Osteoblast (primary cell): ENCODE results near the gene PARD3. TPM values are rescaled to one million over a fixed set of nuclear protein-coding genes. Genes with fewer than 3 reads are reported as not detected.

Experiments used
- DNase-seq: peaks from one replicate; pipeline ENCODE4 v3.0.0; 2011; ENCODE audit warnings: low spot score, mixed read lengths; ENCODE audit not compliant: insufficient read length; ENCODE audit errors: missing footprints
- H2AFZ ChIP-seq: 2 replicates; pipeline ENCODE4 v1.6.0; 2011; ENCODE audit warnings: mild to moderate bottlenecking, low read length
- H3K27ac ChIP-seq: 2 replicates; pipeline ENCODE4 v1.5.1; 2011; ENCODE audit warnings: mild to moderate bottlenecking, low read depth, low read length, moderate library complexity
- H3K27me3 ChIP-seq: 2 replicates; pipeline ENCODE4 v1.6.0; 2012; ENCODE audit warnings: mild to moderate bottlenecking, control low read depth, inconsistent platforms, low read length, moderate library complexity; ENCODE audit not compliant: insufficient read depth
- H3K36me3 ChIP-seq: 2 replicates; pipeline ENCODE4 v1.5.1; 2011; ENCODE audit warnings: mild to moderate bottlenecking, low read length, control low read depth, moderate library complexity; ENCODE audit not compliant: insufficient read depth
- H3K4me1 ChIP-seq: 2 replicates; pipeline ENCODE4 v1.5.1; 2011; ENCODE audit warnings: mild to moderate bottlenecking, low read length, control low read depth, moderate library complexity; ENCODE audit not compliant: insufficient read depth
- H3K4me2 ChIP-seq: 2 replicates; pipeline ENCODE4 v1.6.0; 2011; ENCODE audit warnings: mild to moderate bottlenecking, low read length; ENCODE audit not compliant: insufficient read depth
- H3K4me3 ChIP-seq: fragments of 200-600 bp; sonication (generic); 3 replicates; pipeline ENCODE4 v1.5.1; 2012; ENCODE audit warnings: mild to moderate bottlenecking, low read length, inconsistent platforms; ENCODE audit not compliant: insufficient read depth
- H3K79me2 ChIP-seq: 2 replicates; pipeline ENCODE4 v1.6.0; 2012; ENCODE audit warnings: mild to moderate bottlenecking, low read length, control low read depth, inconsistent platforms; ENCODE audit not compliant: insufficient read depth
- H3K9me3 ChIP-seq: 2 replicates; pipeline ENCODE4 v1.5.1; 2011; ENCODE audit warnings: low read depth, low read length, control low read depth
- H4K20me1 ChIP-seq: 2 replicates; pipeline ENCODE4 v1.6.0; 2012; ENCODE audit warnings: mild to moderate bottlenecking, low read length, control low read depth; ENCODE audit not compliant: insufficient read depth
- CTCF ChIP-seq: IDR thresholded peaks from 2 replicates; pipeline ENCODE4 v1.5.1; 2011; ENCODE audit warnings: mild to moderate bottlenecking, low read depth, low read length, moderate library complexity; ENCODE audit errors: extremely low read depth
- total RNA-seq: library from RNA; depleted of rRNA; stranded (reverse); fragments of >200 nt; gene quantifications from 2 replicates; pipeline ENCODE4 v1.2.3, GENCODE V29; 2012

Gene PARD3
- total RNA-seq, 1 donor: 71.7 TPM

GRCh38 chr10:34548466-34548865, 266.6 kb downstream of the PARD3 start:
- Histone ChIP-seq H2AFZ (no peak overlapping the region), H3K79me2 (no peaks in the 10 kb centered on the region), H3K27ac (no peak overlapping the region), H3K36me3 (no peaks in the 10 kb centered on the region), H3K27me3 (no peaks in the 10 kb centered on the region), H3K4me3 (no peak overlapping the region), H3K4me1 (no peaks in the 10 kb centered on the region), H3K4me2 (no peak overlapping the region), H4K20me1 (no peaks in the 10 kb centered on the region), H3K9me3 (no peaks in the 10 kb centered on the region)
- TF ChIP-seq CTCF: no peak
- DNase-seq: no peak

DNA sequence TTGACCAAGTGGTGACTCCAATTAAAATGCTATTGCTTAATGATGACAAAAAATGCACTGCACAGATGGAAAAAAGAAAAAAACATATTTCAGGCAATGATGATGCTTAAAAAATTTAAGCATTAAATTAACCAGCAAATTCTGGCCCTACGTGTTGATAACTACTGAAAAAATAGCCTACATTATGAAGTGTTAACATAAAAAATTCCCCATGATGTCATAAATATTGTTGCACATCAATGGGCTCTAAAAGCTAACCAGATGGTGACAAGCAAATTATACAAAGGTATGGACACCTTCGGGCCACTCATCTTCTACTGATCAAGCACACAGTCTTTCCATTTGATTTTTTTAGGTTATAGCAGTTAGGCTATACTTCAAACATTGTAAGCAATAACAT, 267.4 kb downstream of the PARD3 start:
- no peak for TF ChIP-seq CTCF
- no peak overlapping the region for H3K27ac ChIP-seq
- no peaks in the 10 kb centered on the region for H3K36me3 ChIP-seq
- no peaks in the 10 kb centered on the region for H4K20me1 ChIP-seq
- H3K79me2 ChIP-seq: no peaks in the 10 kb centered on the region
- H3K27me3 ChIP-seq: no peaks in the 10 kb centered on the region
- DNase-seq: no peak
- H3K4me2 ChIP-seq: no peak overlapping the region
- no peaks in the 10 kb centered on the region for H3K9me3 ChIP-seq
- no peak overlapping the region for H3K4me3 ChIP-seq
- no peaks in the 10 kb centered on the region for H3K4me1 ChIP-seq
- no peak overlapping the region for H2AFZ ChIP-seq

- Histone ChIP-seq H3K4me3 (no peak overlapping the region), H3K27me3 (no peaks in the 10 kb centered on the region), H3K27ac (no peak overlapping the region), H3K4me1 (no peaks in the 10 kb centered on the region), H3K4me2 (no peak overlapping the region), H2AFZ (no peak overlapping the region), H3K9me3 (no peaks in the 10 kb centered on the region), H3K36me3 (no peaks in the 10 kb centered on the region), H3K79me2 (no peaks in the 10 kb centered on the region), H4K20me1 (no peaks in the 10 kb centered on the region)
- TF ChIP-seq CTCF: no peak
- no peak for DNase-seq
These were observed 267.8 kb downstream of the PARD3 start for GRCh38 chr10:34547291-34547690.

DNA sequence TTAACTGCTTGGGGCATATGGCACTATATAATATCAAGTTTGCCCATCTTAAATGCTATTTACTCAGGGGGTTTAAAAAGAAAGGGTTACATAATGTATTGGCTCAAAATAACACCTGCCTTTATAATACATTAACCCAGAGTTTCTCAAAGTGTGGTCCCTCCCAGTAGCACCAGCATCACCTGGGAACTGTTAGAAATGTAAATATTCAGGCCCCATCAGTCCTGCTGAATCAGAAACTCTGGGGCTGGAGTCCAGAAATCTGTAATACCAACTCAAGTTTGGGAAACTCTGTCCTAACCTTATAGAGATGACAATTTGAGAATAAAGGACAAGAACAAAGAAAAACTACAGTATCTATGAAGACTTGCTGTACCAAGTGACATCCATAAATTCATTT, 270.7 kb downstream of the PARD3 start:
- Histone ChIP-seq H3K4me3 (no peak overlapping the region), H3K27me3 (no peaks in the 10 kb centered on the region), H3K4me2 (no peak overlapping the region), H3K36me3 (no peaks in the 10 kb centered on the region), H3K79me2 (no peaks in the 10 kb centered on the region), H2AFZ (no peak overlapping the region), H4K20me1 (no peaks in the 10 kb centered on the region), H3K9me3 (no peaks in the 10 kb centered on the region), H3K27ac (no peak overlapping the region), H3K4me1 (peaks cover under 1% of the 10 kb centered on the region)
- no peak for DNase-seq
- TF ChIP-seq CTCF: no peak
